Subcutaneous abdominal adipose tissue (tissue), 5 donors: ENCODE data around the gene MRPS22.
"Not testable (repeated sequence)": the region's sequence is repeated elsewhere in the genome, so short reads cannot be mapped to it uniquely, and the experiment has no call there.

Experiments
- H3K27ac ChIP-seq: one replicate; pipeline ENCODE4 v1.7.0; 2013; ENCODE audit warnings: low read depth, mild to moderate bottlenecking, inconsistent platforms, low read length, moderate library complexity
- H3K27me3 ChIP-seq, 5 donors: one replicate each; pipeline ENCODE4 v1.7.0; 2013; ENCODE audit warnings: low read length in 5 of 5, inconsistent platforms in 1 of 5; ENCODE audit not compliant: control insufficient read depth in 5 of 5, insufficient read depth in 4 of 5
- H3K36me3 ChIP-seq, 5 donors: one replicate each; pipeline ENCODE4 v1.7.0; 2013; ENCODE audit warnings: low read length in 5 of 5; ENCODE audit not compliant: control insufficient read depth in 5 of 5, insufficient read depth in 5 of 5
- H3K4me1 ChIP-seq, 5 donors: one replicate each; pipeline ENCODE4 v1.7.0; 2013; ENCODE audit warnings: low read length in 5 of 5, mild to moderate bottlenecking in 3 of 5, moderate library complexity in 1 of 5; ENCODE audit not compliant: control insufficient read depth in 5 of 5, insufficient read depth in 5 of 5
- H3K4me3 ChIP-seq, 5 donors: one replicate each; pipeline ENCODE4 v1.7.0; 2013; ENCODE audit warnings: low read length in 5 of 5, low read depth in 1 of 5
- H3K9ac ChIP-seq, 5 donors: one replicate each; pipeline ENCODE4 v1.7.0; 2013; ENCODE audit warnings: low read length in 5 of 5, mild to moderate bottlenecking in 4 of 5, moderate library complexity in 3 of 5
- H3K9me3 ChIP-seq, 5 donors: one replicate each; pipeline ENCODE4 v1.7.0; 2013; ENCODE audit warnings: low read length in 5 of 5; ENCODE audit not compliant: control insufficient read depth in 5 of 5
- donor health status: healthy.
- donor health status: healthy.
- donor health status: healthy.
- donor health status: healthy.
- donor health status: healthy.

Gene MRPS22

GRCh38 chr3:139382291-139382690 lies 38.5 kb downstream of the MRPS22 start:
- not testable (repeated sequence) for H3K27ac ChIP-seq, H3K9ac ChIP-seq, H3K27me3 ChIP-seq, H3K4me3 ChIP-seq, H3K9me3 ChIP-seq
- H3K4me1 ChIP-seq, result peaks cover 0 to 15% (median 6%) of the 10 kb centered on the region in 5 donors
- H3K36me3 ChIP-seq, result peaks cover 35 to 53% (median 47%) of the 10 kb centered on the region in 5 donors

- Histone ChIP-seq H3K36me3 (peaks cover 0 to 3% (median 2%) of the 10 kb centered on the region in 5 donors), H3K9ac (peak overlapping the region in 2 of 5 donors; percentile 32 to 33), H3K4me3 (peak overlapping the region in 4 of 5 donors; percentile 86 to 97 (median 94)), H3K27me3 (no peaks in the 10 kb centered on the region), H3K4me1 (peaks cover 0 to 37% (median 30%) of the 10 kb centered on the region in 5 donors), H3K27ac (no peak overlapping the region), H3K9me3 (no peaks in the 10 kb centered on the region)
Measured at GRCh38 chr3:139388077-139388476, 44.3 kb downstream of the MRPS22 start.

- Histone ChIP-seq H3K27ac (peak overlapping the region; percentile 98), H3K9me3 (no peaks in the 10 kb centered on the region), H3K9ac (peak overlapping the region; percentile 98 to 100 (median 100)), H3K4me1 (peaks cover 0 to 37% (median 30%) of the 10 kb centered on the region in 5 donors), H3K27me3 (no peaks in the 10 kb centered on the region), H3K36me3 (peaks cover 0 to 3% (median 0%) of the 10 kb centered on the region in 5 donors), H3K4me3 (peak overlapping the region; percentile 86 to 97 (median 94))
Measured at GRCh38 chr3:139388821-139389551, 45.2 kb downstream of the MRPS22 start.

- Histone ChIP-seq H3K9ac (peak within 1 kb of the TSS; percentile 98 to 100 (median 100)), H3K36me3 (no peaks in the 10 kb centered on the region), H3K9me3 (no peaks in the 10 kb centered on the region), H3K4me1 (peaks cover 0 to 37% (median 28%) of the 10 kb centered on the region in 5 donors), H3K27ac (peak within 1 kb of the TSS; percentile 98), H3K27me3 (no peaks in the 10 kb centered on the region), H3K4me3 (peak within 1 kb of the TSS; percentile 86 to 97 (median 94))
Measured at GRCh38 chr3:139389552-139390368, 45.9 kb downstream of the MRPS22 start, which contains the start of gene COPB2. COPB2 (minus strand) TSS chr3:139389647; CDS start chr3:139389550, 97 bp downstream.

- no peak overlapping the region for H3K4me3 ChIP-seq
- H3K4me1 ChIP-seq, result peaks cover 0 to 9% (median 7%) of the 10 kb centered on the region in 5 donors
- H3K36me3 ChIP-seq, result no peaks in the 10 kb centered on the region
- no peak overlapping the region for H3K27ac ChIP-seq
- no peaks in the 10 kb centered on the region for H3K27me3 ChIP-seq
- no peaks in the 10 kb centered on the region for H3K9me3 ChIP-seq
- H3K9ac ChIP-seq, result no peak overlapping the region
Measured at GRCh38 chr3:139394116-139394515, 50.3 kb downstream of the MRPS22 start.

- H3K36me3 ChIP-seq, result no peaks in the 10 kb centered on the region
- H3K9ac ChIP-seq, result no peak overlapping the region
- no peak overlapping the region for H3K27ac ChIP-seq
Measured at GRCh38 chr3:139396707-139397106, 52.9 kb downstream of the MRPS22 start.

GRCh38 chr3:139401155-139401554 lies 57.3 kb downstream of the MRPS22 start:
- H3K4me1 ChIP-seq, H3K27me3 ChIP-seq, H3K9ac ChIP-seq, H3K4me3 ChIP-seq, H3K27ac ChIP-seq, H3K36me3 ChIP-seq: not testable (repeated sequence)
- peaks cover 0 to 24% (median 6%) of the 10 kb centered on the region in 5 donors for H3K9me3 ChIP-seq

More at GRCh38 chr3:139396707-139397106, 52.9 kb downstream of the MRPS22 start:
- no peaks in the 10 kb centered on the region for H3K27me3 ChIP-seq
- H3K9me3 ChIP-seq, result peaks cover 0 to 6% (median 0%) of the 10 kb centered on the region in 5 donors
- H3K4me3 ChIP-seq, result no peak overlapping the region
- H3K4me1 ChIP-seq, result no peaks in the 10 kb centered on the region
